ENCODE results near the gene FOXP1. TPM values are rescaled to one million over a fixed set of nuclear protein-coding genes. Genes with fewer than 3 reads are reported as not detected.
A peak's percentile ranks its signal among the peaks of the same experiment; 100 is the strongest.

FOXP1 gene
- total and polyA plus RNA-seq, 2 of the 8 experiments (the other 6 are each of a cell fraction or from before 2014, with no cell fraction given), result 13.9 to 25.4 TPM

DNA sequence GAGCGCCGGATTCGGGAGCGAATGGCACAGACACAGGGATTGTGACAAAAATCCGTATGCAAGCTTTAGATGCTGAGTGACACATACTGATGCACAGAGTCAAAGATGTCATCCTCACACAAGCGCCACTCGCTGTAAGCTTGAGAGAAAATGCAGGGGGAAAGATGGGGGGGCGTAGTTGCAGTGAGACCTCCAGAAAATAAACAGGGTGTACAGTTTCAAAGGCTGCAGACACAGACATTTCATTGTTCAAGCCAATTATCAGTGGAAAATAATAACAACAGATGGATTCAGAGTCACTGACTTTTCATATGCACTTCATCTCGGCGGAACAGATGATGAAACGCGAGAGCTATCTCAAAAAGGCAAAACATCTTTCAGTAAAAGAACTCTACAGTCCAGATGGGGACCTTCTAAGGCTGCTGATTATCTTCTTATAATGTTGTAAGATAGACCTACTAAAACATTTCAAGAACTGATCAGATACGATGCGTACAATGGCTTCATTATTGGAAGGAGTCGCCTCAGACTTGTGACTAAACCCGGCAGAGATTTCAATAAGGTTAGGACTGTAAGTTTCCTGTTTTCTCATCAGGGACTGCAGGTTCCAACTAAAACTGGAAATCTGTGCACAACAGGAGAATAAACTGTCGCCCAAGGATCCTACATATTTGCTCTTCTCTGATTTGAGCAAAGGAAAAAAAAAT, 275.4 kb downstream of the FOXP1 start:
- Histone ChIP-seq H2BK5ac (ENCODE audit: low read depth, low read length) (no peak overlapping the region), H3K4me1 (replicated peaks in 1 of 4; ENCODE audit: control insufficient read depth in 3 of 4, insufficient read depth in 4 of 4, low read length in 3 of 4) (peaks cover 1 to 14% (median 10%) of the 10 kb centered on the region in 4 experiments; a peak in 4 of 7 replicates), H3K9ac (replicated peaks in 1 of 4; ENCODE audit: extremely low read depth in 1 of 4, low read depth in 3 of 4, low read length in 3 of 4) (no peak overlapping the region), H2BK15ac (ENCODE audit: low read length) (peak overlapping the region; percentile 18; the same call in 1 of the 2 replicates), H3K18ac (ENCODE audit: extremely low read depth, low read length) (no peak overlapping the region), H2BK12ac (ENCODE audit: low read depth, low read length) (no peak overlapping the region), H3K4ac (replicated peaks; ENCODE audit: insufficient read length, low read depth, low read length) (no peak overlapping the region), H2BK120ac (replicated peaks; ENCODE audit: low read depth, low read length) (no peak overlapping the region), H4K91ac (replicated peaks; ENCODE audit: insufficient read length, low read length) (no peak overlapping the region), H3K4me2 (ENCODE audit: insufficient read depth in 1 of 2, low read depth in 2 of 2, low read length in 2 of 2) (no peak overlapping the region), H3K23ac (ENCODE audit: insufficient read length) (no peak overlapping the region), H3K4me3 (ENCODE audit: extremely low read depth in 1 of 4, insufficient read depth in 2 of 4, low read depth in 3 of 4, low read length in 4 of 4) (no peak overlapping the region), H2AK5ac (ENCODE audit: low read depth, low read length) (no peak overlapping the region), H3K27me3 (replicated peaks in 1 of 4; ENCODE audit: control insufficient read depth in 3 of 4, extremely low read depth in 1 of 4, insufficient read depth in 3 of 4, low read length in 3 of 4) (no peaks in the 10 kb centered on the region), H3K79me2 (ENCODE audit: control insufficient read depth in 1 of 2, insufficient read depth in 2 of 2, low read length in 2 of 2) (peaks cover 0 to 20% of the 10 kb centered on the region in 2 experiments; a peak in 3 of 4 replicates), H2AFZ (ENCODE audit: low read length) (no peak overlapping the region), H3K79me1 (ENCODE audit: low read depth, low read length) (no peaks in the 10 kb centered on the region; the same call in 1 of the 2 replicates), H3K14ac (ENCODE audit: insufficient read length) (no peak overlapping the region), H4K5ac (ENCODE audit: insufficient read length, low read depth, low read length) (no peak overlapping the region), H3K56ac (replicated peaks; ENCODE audit: insufficient read length, low read depth, low read length) (no peak overlapping the region), H3K23me2 (ENCODE audit: low read depth, low read length) (peaks cover 4% of the 10 kb centered on the region; the same call in 1 of the 2 replicates), H3K36me3 (ENCODE audit: control insufficient read depth in 2 of 4, insufficient read depth in 4 of 4, low read length in 3 of 4) (no peaks in the 10 kb centered on the region), H3K9me3 (ENCODE audit: insufficient read depth in 2 of 2, low read depth in 1 of 2, low read length in 1 of 2) (no peaks in the 10 kb centered on the region), H4K8ac (ENCODE audit: extremely low read depth, insufficient read depth, low read length) (no peak overlapping the region), H2BK20ac (ENCODE audit: low read length) (0 out of 2 replicates have a peak overlapping the region, but pooled peaks have one; percentile 26), H3K27ac (ENCODE audit: low read depth, low read length) (no peak overlapping the region), H4K20me1 (replicated peaks in 1 of 2; ENCODE audit: control insufficient read depth in 1 of 2, insufficient read depth in 2 of 2, low read length in 2 of 2) (no peaks in the 10 kb centered on the region)
- POLR2A ChIA-PET (ENCODE audit: partially characterized antibody), result interaction anchor here (0.7 kb wide), 1 partner anchor 59 kb away, joined by 3 read pairs; no protein-coding TSS in a partner anchor
- FAIRE-seq (no peak), DNase-seq (ENCODE audit: low read depth in 1 of 2, low spot score in 2 of 2) (no peak)
- CTCF ChIA-PET (ENCODE audit: partially characterized antibody), result interaction anchor here (0.6 to 1.6 kb wide), 8 partner anchors 11 to 373 kb away, joined by 3 to 5 read pairs (median 3); no protein-coding TSS in a partner anchor
- 88% methylated on average over 17 of the region's 17 CpGs; no CpG with 5 or more reads in 1 of the 2 experiments for WGBS, 2 experiments (ENCODE audit: extremely low coverage in 1 of 2, insufficient coverage in 1 of 2, insufficient read length in 1 of 2, insufficient replicate concordance in 2 of 2, low coverage in 1 of 2, low lambda C conversion rate in 2 of 2, missing lambda C conversion rate in 1 of 2)
- TF ChIP-seq EZH2 (IDR thresholded peaks at IDR 0.05; ENCODE audit: low read depth, low read length, severe bottlenecking), result no peak
- TF ChIP-seq SRF (IDR thresholded peaks at IDR 0.05; ENCODE audit: low read depth, low read length), result no peak
- no peak for TF ChIP-seq SUZ12 (IDR thresholded peaks at IDR 0.05; ENCODE audit: low read length)
- no peak for TF ChIP-seq RXRA (IDR thresholded peaks at IDR 0.05; ENCODE audit: insufficient read depth, low read depth, low read length)
- no peak for TF ChIP-seq TBP (IDR thresholded peaks at IDR 0.05; ENCODE audit: low read depth, low read length)
- TF ChIP-seq KDM4A (IDR thresholded peaks at IDR 0.05; ENCODE audit: low read depth, low read length, severe bottlenecking), result no peak
- no peak for TF ChIP-seq KDM5A (IDR thresholded peaks at IDR 0.05; ENCODE audit: low read length)
- TF ChIP-seq CHD1 (IDR thresholded peaks at IDR 0.05; ENCODE audit: low read depth, low read length), result no peak
- no peak for TF ChIP-seq RBBP5 (IDR thresholded peaks at IDR 0.05; ENCODE audit: borderline replicate concordance, low read depth, low read length)
- TF ChIP-seq BCL11A (IDR thresholded peaks at IDR 0.05; ENCODE audit: low read depth in 2 of 2, low read length in 2 of 2), result no peak
- TF ChIP-seq TAF7 (optimal IDR thresholded peaks at IDR 0.05; ENCODE audit: borderline replicate concordance, low read depth, low read length), result no peak
- TF ChIP-seq NRF1 (IDR thresholded peaks at IDR 0.05; ENCODE audit: low read depth, low read length), result no peak
- TF ChIP-seq CBX5 (IDR thresholded peaks at IDR 0.05; ENCODE audit: low read depth, low read length), result no peak

Measured in H1 (cell line).